GM12878 (cell line): Measurements from ENCODE around the gene ENPP1. TPM values are rescaled to one million over a fixed set of nuclear protein-coding genes. Genes with fewer than 3 reads are reported as not detected.

ENCODE experiments used
- ATAC-seq: fragments of 200-7000 bp; cut with Tn5 transposase; 3 replicates; pipeline ENCODE4 v1.9.1; 2020; ENCODE audit warnings: mild to moderate bottlenecking, moderate library complexity
- BruUV-seq: library from RNA; stranded (reverse); fragments of 400-500 nt; replicated peaks from 2 replicates; lab custom pipeline; 2021; lab: Mats Ljungman, UMichigan
- CTCF ChIA-PET: fragments of 300-600 bp; sonication (Branson Sonifier 250); formaldehyde crosslinking; extraction: SDS; loops from one replicate; lab custom pipeline; 2021; ENCODE audit warnings: inconsistent platforms; lab: Yijun Ruan, JAX
- POLR2A ChIA-PET: fragments of 350-600 bp; formaldehyde crosslinking; extraction: SDS; loops from one replicate; lab custom pipeline; 2021; ENCODE audit warnings: inconsistent platforms; lab: Charles Lee
- RAD21 ChIA-PET: fragments of 300-600 bp; sonication (Branson Sonifier 250); formaldehyde crosslinking; loops from one replicate; lab custom pipeline; 2023; ENCODE audit warnings: antibody characterized with exemption; ENCODE audit not compliant: unreplicated experiment; lab: Charles Lee
- SMC1A ChIA-PET: fragments of 300-600 bp; sonication (Branson Sonifier 250); formaldehyde crosslinking; loops from one replicate; lab custom pipeline; 2023; ENCODE audit not compliant: unreplicated experiment, uncharacterized antibody; lab: Charles Lee
- DNase-seq: peaks from one replicate; pipeline ENCODE4 v3.0.0-alpha.2; 2011; ENCODE audit warnings: low read depth, low spot score
- FAIRE-seq: peaks from 3 replicates; lab custom pipeline; 2011; peaks lifted over from hg19 to GRCh38; lab: Jason Lieb, UNC
- H2AFZ ChIP-seq: 2 replicates; pipeline ENCODE4 v1.6.0; 2011; ENCODE audit warnings: low read depth, low read length, control low read depth; ENCODE audit not compliant: control insufficient read depth
- H3K27ac ChIP-seq: 2 replicates; pipeline ENCODE4 v1.5.1; 2011; ENCODE audit warnings: control low read depth; ENCODE audit not compliant: control insufficient read depth, insufficient read depth
- H3K27me3 ChIP-seq, 2 experiments: replicated peaks in 1 of 2; 2 replicates each; pipeline versions ENCODE4 v1.6.0 to v1.6.1; 2011; ENCODE audit warnings: low read length in 1 of 2; ENCODE audit not compliant: control insufficient read depth in 2 of 2, insufficient read depth in 2 of 2
- H3K36me3 ChIP-seq, 2 experiments: 2 replicates each; pipeline ENCODE4 v1.5.1; 2011; ENCODE audit warnings: low read length in 1 of 2; ENCODE audit not compliant: control insufficient read depth in 2 of 2, insufficient read depth in 2 of 2
- H3K4me1 ChIP-seq: 2 replicates; pipeline ENCODE4 v1.6.1; 2011; ENCODE audit warnings: mild to moderate bottlenecking, low read length, moderate library complexity, mixed read lengths; ENCODE audit not compliant: control insufficient read depth, insufficient read depth
- H3K4me2 ChIP-seq: 2 replicates; pipeline ENCODE4 v1.6.0; 2011; ENCODE audit warnings: control low read depth; ENCODE audit not compliant: control insufficient read depth, insufficient read depth
- H3K4me3 ChIP-seq: fragments of 200-600 bp; sonication (generic); 2 replicates; pipeline ENCODE4 v1.5.1; 2016
- H3K79me2 ChIP-seq: 2 replicates; pipeline ENCODE4 v1.6.0; 2011; ENCODE audit warnings: low read length; ENCODE audit not compliant: control insufficient read depth, insufficient read depth
- H3K9ac ChIP-seq: 2 replicates; pipeline ENCODE4 v1.8.0; 2011; ENCODE audit warnings: low read length, control low read depth, mixed read lengths; ENCODE audit not compliant: control insufficient read depth, insufficient read depth
- H3K9me3 ChIP-seq: replicated peaks from 3 replicates; pipeline ENCODE4 v1.5.1; 2011; ENCODE audit warnings: mild to moderate bottlenecking, low read length; ENCODE audit not compliant: control insufficient read depth, insufficient read depth
- H4K20me1 ChIP-seq: 2 replicates; pipeline ENCODE4 v1.6.0; 2011; ENCODE audit not compliant: control insufficient read depth, insufficient read depth
- CBX5 ChIP-seq: sonication (generic); IDR thresholded peaks from 2 replicates; pipeline ENCODE4 v1.6.1; 2016; ENCODE audit warnings: low read depth, moderate library complexity, mild to moderate bottlenecking, inconsistent platforms
- GABPA ChIP-seq: IDR thresholded peaks from 2 replicates; pipeline ENCODE4 v1.6.1; 2014; ENCODE audit warnings: antibody characterized with exemption, low read depth, mild to moderate bottlenecking, inconsistent platforms
- NFIC ChIP-seq: IDR thresholded peaks from 2 replicates; pipeline ENCODE4 v1.6.1; 2012; ENCODE audit warnings: low read depth, mild to moderate bottlenecking, inconsistent platforms, low read length, moderate library complexity
- NFYA ChIP-seq: IDR thresholded peaks from 2 replicates; pipeline ENCODE4 v1.6.1; 2011; ENCODE audit warnings: low read depth, mild to moderate bottlenecking, low read length, improper control_type of control experiment, borderline replicate concordance
- PAX5 ChIP-seq: IDR thresholded peaks from 2 replicates; pipeline ENCODE4 v1.6.1; 2011; ENCODE audit warnings: low read depth, low read length, borderline replicate concordance
- WRNIP1 ChIP-seq: IDR thresholded peaks from 2 replicates; pipeline ENCODE4 v1.6.1; 2011; ENCODE audit warnings: low read depth, low read length, improper control_type of control experiment, borderline replicate concordance
- WGBS: methylation state at CpG from one replicate; pipeline ENCODE4 v1.1.6; 2016; ENCODE audit warnings: low lambda C conversion rate; ENCODE audit not compliant: insufficient replicate concordance, insufficient coverage; ENCODE audit errors: missing lambda C conversion rate; 5-methylcytosine and 5-hydroxymethylcytosine counted together
- in situ Hi-C: fragments of 300-500 bp; cut with MboI; formaldehyde crosslinking; loops from 9 replicates; pipeline ENCODE4 v1.14.3; 2018; ENCODE audit warnings: mixed read lengths
- intact Hi-C: fragments of 100-400 bp; cut with micrococcal nuclease; formaldehyde crosslinking; loops from one replicate; pipeline ENCODE4 v1.14.2; 2022; ENCODE audit not compliant: unreplicated experiment
- polyA plus RNA-seq, 11 experiments: library from polyadenylated mRNA; depleted of rRNA in 4 of 11; unstranded in 6 of 11; stranded (reverse) in 5 of 11; fragments of >200 nt; fragmentation: Nextera tagmentation in 4 of 11; fragmentation: Illumina TruSeq in 1 of 11; extraction: Ambion mirVana in 4 of 11; extraction: Trizol in 1 of 11; gene quantifications; 1 replicate in 1 of 11; 2 replicates in 10 of 11; pipeline versions ENCODE4 v1.2.1 to v1.2.3, GENCODE V29; 2011 to 2016; ENCODE audit warnings: inconsistent platforms in 2 of 11, missing spikeins in 2 of 11, low read depth in 1 of 11
- total RNA-seq, 4 experiments: library from RNA; depleted of rRNA in 3 of 4; stranded (reverse); fragments of >200 nt in 3 of 4; fragmentation: Illumina TruSeq in 1 of 4; extraction: Trizol in 1 of 4; gene quantifications; 2 replicates each; pipeline versions ENCODE4 v1.2.1 to v1.2.3, GENCODE V29; 2013 to 2021
- TF ChIP-seq, protein P1 (sequence below): fragments of 450-650 bp; IDR thresholded peaks from 2 replicates; pipeline ENCODE4 v1.6.1; 2017; ENCODE audit warnings: mild to moderate bottlenecking, low read depth, inconsistent platforms; ENCODE audit not compliant: poor library complexity, severe bottlenecking
- TF ChIP-seq, protein P2 (sequence below): IDR thresholded peaks from 2 replicates; pipeline ENCODE4 v1.6.1; 2011; ENCODE audit warnings: low read depth, mild to moderate bottlenecking, low read length, moderate library complexity, borderline replicate concordance; ENCODE audit errors: extremely low read depth

ENPP1 gene
- total and polyA plus RNA-seq, 10 of the 15 experiments (the other 5 are each of a cell fraction or from before 2014, with no cell fraction given): 0.03 to 0.05 TPM; not detected in 8

DNA sequence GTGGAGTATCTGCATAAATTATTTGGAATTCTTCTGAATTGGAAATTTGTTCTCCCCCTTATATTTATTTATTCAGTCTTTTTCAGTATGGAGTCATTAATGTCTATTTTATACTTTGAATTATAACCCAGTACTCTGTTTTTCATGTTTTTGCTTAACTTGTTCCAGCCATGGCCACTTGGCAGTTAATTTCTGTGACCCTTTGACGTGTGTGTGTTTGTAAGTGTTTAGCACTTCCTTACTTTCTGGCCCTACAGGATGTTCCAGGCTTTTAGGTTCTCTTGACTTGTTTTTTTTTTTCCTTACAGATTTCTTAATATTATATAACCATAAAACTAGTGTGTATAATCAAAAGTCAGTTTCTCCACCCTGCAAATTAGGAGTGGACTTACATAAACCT lies 24.1 kb downstream of the ENPP1 start:
- CTCF ChIA-PET: no interaction called here
- no peak for FAIRE-seq
- POLR2A ChIA-PET: no interaction called here
- Histone ChIP-seq H3K9ac (no peak overlapping the region), H3K79me2 (no peaks in the 10 kb centered on the region), H3K27ac (no peak overlapping the region), H3K4me1 (no peaks in the 10 kb centered on the region), H3K9me3 (no peaks in the 10 kb centered on the region), H3K4me2 (no peak overlapping the region), H3K36me3 (no peaks in the 10 kb centered on the region), H3K27me3 (no peaks in the 10 kb centered on the region; a peak in 2 of 4 replicates), H3K4me3 (no peak overlapping the region), H2AFZ (no peak overlapping the region), H4K20me1 (no peaks in the 10 kb centered on the region)
- DNase-seq: no peak
- intact Hi-C loops: no loop called here
- no TSS peak for BruUV-seq
- SMC1A ChIA-PET: no interaction called here
- 0% methylated on average over 1 of the region's 1 CpG for WGBS
- in situ Hi-C loops: no loop called here
- ATAC-seq: no peak
- RAD21 ChIA-PET: no interaction called here
- TF ChIP-seq WRNIP1 (no peak), PAX5 (no peak), NFYA (no peak)

DNA sequence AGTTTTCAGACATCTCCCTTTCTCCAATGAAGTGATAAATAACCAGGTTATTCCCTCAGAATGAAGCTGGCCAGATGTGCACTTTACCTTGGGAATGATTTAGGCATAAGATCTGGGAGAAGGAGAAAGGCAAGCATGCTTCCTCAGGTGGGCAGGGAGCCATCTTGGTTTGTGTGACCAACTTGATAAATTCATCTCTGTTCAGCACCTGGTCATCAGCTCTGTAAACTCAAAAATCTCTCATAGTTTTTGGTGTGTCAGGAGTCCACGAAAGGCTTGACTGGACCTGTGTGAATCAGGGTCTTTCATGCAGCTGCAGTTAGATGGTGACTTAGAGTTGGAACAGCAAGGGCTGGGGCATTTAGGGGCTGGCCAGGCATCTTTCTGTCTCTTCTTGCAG lies 24.5 kb downstream of the ENPP1 start:
- no peaks in the 10 kb centered on the region for H4K20me1 ChIP-seq
- WGBS: 0% methylated on average over 1 of the region's 1 CpG
- CTCF ChIA-PET: no interaction called here
- H3K9ac ChIP-seq: no peak overlapping the region
- in situ Hi-C loops: no loop called here
- no peaks in the 10 kb centered on the region; a peak in 2 of 4 replicates for H3K27me3 ChIP-seq
- no peaks in the 10 kb centered on the region for H3K9me3 ChIP-seq
- H3K79me2 ChIP-seq: no peaks in the 10 kb centered on the region
- H3K4me2 ChIP-seq: no peak overlapping the region
- intact Hi-C loops: no loop called here
- DNase-seq (no peak), ATAC-seq (no peak), FAIRE-seq (no peak)
- TF ChIP-seq, protein P1, sequence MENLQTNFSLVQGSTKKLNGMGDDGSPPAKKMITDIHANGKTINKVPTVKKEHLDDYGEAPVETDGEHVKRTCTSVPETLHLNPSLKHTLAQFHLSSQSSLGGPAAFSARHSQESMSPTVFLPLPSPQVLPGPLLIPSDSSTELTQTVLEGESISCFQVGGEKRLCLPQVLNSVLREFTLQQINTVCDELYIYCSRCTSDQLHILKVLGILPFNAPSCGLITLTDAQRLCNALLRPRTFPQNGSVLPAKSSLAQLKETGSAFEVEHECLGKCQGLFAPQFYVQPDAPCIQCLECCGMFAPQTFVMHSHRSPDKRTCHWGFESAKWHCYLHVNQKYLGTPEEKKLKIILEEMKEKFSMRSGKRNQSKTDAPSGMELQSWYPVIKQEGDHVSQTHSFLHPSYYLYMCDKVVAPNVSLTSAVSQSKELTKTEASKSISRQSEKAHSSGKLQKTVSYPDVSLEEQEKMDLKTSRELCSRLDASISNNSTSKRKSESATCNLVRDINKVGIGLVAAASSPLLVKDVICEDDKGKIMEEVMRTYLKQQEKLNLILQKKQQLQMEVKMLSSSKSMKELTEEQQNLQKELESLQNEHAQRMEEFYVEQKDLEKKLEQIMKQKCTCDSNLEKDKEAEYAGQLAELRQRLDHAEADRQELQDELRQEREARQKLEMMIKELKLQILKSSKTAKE: no peak
- no peak for TF ChIP-seq CBX5
- no peak for TF ChIP-seq GABPA
- no peak for TF ChIP-seq NFIC
- TF ChIP-seq, protein P2, sequence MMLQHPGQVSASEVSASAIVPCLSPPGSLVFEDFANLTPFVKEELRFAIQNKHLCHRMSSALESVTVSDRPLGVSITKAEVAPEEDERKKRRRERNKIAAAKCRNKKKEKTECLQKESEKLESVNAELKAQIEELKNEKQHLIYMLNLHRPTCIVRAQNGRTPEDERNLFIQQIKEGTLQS: no peak
- RAD21 ChIA-PET: no interaction called here
- H3K36me3 ChIP-seq: no peaks in the 10 kb centered on the region
- BruUV-seq: no TSS peak
- POLR2A ChIA-PET: no interaction called here
- SMC1A ChIA-PET: interaction anchor here (1.1 kb wide), 1 partner anchor 11 kb away, joined by 3 read pairs; no protein-coding TSS in a partner anchor
- H2AFZ ChIP-seq: no peak overlapping the region
- no peak overlapping the region for H3K27ac ChIP-seq
- no peaks in the 10 kb centered on the region for H3K4me1 ChIP-seq
- H3K4me3 ChIP-seq: no peak overlapping the region
